Measurements from ENCODE around the gene UBE2J2.

DNA sequence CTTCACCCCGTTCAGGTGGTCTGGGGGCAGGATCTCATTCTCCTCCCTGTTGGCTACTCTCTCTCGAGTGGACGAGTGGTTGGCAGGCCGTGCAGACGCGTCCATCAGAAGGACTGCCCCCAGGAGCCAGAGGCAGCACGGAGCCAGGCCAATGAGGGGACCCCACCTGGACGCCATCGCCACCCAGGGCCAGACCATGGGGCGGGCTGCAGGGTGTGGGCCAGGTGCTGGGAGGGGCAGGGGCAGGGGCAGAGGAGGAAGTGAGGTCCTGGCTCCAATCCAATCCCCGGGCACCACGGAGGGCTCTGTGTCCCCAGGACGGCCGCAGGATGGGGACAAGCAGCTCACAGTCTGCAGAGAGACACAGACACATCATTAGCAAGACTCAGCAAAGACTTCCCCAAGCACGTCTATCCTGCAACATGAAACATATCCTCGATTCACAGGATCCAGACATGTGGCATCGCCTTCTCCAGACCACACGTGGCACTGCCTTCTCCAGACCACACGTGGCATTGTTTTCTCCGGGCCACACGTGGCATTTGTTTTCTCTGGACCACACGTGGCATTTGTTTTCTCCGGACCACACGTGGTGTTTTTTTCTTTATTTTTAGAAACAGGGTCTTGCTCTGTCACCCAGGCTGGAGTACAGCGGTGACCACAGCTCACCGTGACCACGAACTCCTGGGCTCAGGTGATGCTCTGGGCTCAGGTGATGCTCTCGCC is 44.9 kb downstream of the UBE2J2 start:
- TF ChIP-seq, protein P1, sequence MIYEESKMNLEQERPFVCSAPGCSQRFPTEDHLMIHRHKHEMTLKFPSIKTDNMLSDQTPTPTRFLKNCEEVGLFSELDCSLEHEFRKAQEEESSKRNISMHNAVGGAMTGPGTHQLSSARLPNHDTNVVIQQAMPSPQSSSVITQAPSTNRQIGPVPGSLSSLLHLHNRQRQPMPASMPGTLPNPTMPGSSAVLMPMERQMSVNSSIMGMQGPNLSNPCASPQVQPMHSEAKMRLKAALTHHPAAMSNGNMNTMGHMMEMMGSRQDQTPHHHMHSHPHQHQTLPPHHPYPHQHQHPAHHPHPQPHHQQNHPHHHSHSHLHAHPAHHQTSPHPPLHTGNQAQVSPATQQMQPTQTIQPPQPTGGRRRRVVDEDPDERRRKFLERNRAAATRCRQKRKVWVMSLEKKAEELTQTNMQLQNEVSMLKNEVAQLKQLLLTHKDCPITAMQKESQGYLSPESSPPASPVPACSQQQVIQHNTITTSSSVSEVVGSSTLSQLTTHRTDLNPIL (CRISPR knock-in tag; IDR thresholded peaks at IDR 0.05; ENCODE audit: low read depth): no peak
- TF ChIP-seq ARNTL (CRISPR knock-in tag; IDR thresholded peaks at IDR 0.05; ENCODE audit: borderline replicate concordance, low read depth) (no peak), ZFP3 (CRISPR knock-in tag; IDR thresholded peaks at IDR 0.05) (no peak), GLIS3 (CRISPR knock-in tag; IDR thresholded peaks at IDR 0.05) (no peak), RARB (CRISPR knock-in tag; IDR thresholded peaks at IDR 0.05) (no peak), ZFP30 (CRISPR knock-in tag; IDR thresholded peaks at IDR 0.05) (no peak)
- TF ChIP-seq, protein P2, sequence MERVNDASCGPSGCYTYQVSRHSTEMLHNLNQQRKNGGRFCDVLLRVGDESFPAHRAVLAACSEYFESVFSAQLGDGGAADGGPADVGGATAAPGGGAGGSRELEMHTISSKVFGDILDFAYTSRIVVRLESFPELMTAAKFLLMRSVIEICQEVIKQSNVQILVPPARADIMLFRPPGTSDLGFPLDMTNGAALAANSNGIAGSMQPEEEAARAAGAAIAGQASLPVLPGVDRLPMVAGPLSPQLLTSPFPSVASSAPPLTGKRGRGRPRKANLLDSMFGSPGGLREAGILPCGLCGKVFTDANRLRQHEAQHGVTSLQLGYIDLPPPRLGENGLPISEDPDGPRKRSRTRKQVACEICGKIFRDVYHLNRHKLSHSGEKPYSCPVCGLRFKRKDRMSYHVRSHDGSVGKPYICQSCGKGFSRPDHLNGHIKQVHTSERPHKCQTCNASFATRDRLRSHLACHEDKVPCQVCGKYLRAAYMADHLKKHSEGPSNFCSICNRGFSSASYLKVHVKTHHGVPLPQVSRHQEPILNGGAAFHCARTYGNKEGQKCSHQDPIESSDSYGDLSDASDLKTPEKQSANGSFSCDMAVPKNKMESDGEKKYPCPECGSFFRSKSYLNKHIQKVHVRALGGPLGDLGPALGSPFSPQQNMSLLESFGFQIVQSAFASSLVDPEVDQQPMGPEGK (CRISPR knock-in tag; IDR thresholded peaks at IDR 0.05; ENCODE audit: borderline replicate concordance): no peak

Measured in SK-N-SH treated with all-trans-retinoic acid at 6 μM for 48 hours (cell line).